A673 (cell line): Measurements from ENCODE around the gene GP2. TPM values are rescaled to one million over a fixed set of nuclear protein-coding genes. Genes with fewer than 3 reads are reported as not detected.

Experiments used
- BruUV-seq: library from RNA; stranded (reverse); fragments of 400-500 nt; replicated peaks from 2 replicates; lab custom pipeline; 2021; lab: Mats Ljungman, UMichigan
- CTCF ChIA-PET: fragments of 300-600 bp; sonication (Branson Sonifier 250); formaldehyde crosslinking; loops from one replicate; lab custom pipeline; 2022; ENCODE audit warnings: antibody characterized with exemption; lab: Charles Lee
- POLR2A ChIA-PET: fragments of 300-600 bp; sonication (Branson Sonifier 250); formaldehyde crosslinking; loops from one replicate; lab custom pipeline; 2022; ENCODE audit warnings: antibody characterized with exemption; ENCODE audit not compliant: low non-redundant PET; lab: Charles Lee
- DNase-seq: peaks from one replicate; pipeline ENCODE4 v3.0.0-alpha.2; 2015; ENCODE audit warnings: low spot score
- H3K27ac ChIP-seq: fragments of 200-600 bp; sonication (generic); 2 replicates; pipeline ENCODE4 v1.5.1; 2016; ENCODE audit warnings: mixed run types, low read depth, mild to moderate bottlenecking, mixed read lengths, antibody characterized with exemption, low read length; ENCODE audit not compliant: poor library complexity, severe bottlenecking
- H3K27me3 ChIP-seq: fragments of 200-600 bp; sonication (generic); replicated peaks from 2 replicates; pipeline ENCODE4 v1.6.1; 2017; ENCODE audit warnings: mixed run types, low read depth, mild to moderate bottlenecking, mixed read lengths, antibody characterized with exemption, low read length; ENCODE audit not compliant: insufficient read depth, poor library complexity
- H3K36me3 ChIP-seq: fragments of 200-600 bp; sonication (generic); 2 replicates; pipeline ENCODE4 v1.6.1; 2016; ENCODE audit warnings: mixed run types, mild to moderate bottlenecking, mixed read lengths, antibody characterized with exemption, low read length; ENCODE audit not compliant: insufficient read depth, poor library complexity, severe bottlenecking
- H3K4me1 ChIP-seq: fragments of 200-600 bp; sonication (generic); 2 replicates; pipeline ENCODE4 v1.6.1; 2017; ENCODE audit warnings: mixed run types, mild to moderate bottlenecking, mixed read lengths, antibody characterized with exemption, low read length; ENCODE audit not compliant: insufficient read depth, poor library complexity, severe bottlenecking
- H3K4me3 ChIP-seq: fragments of 200-600 bp; sonication (generic); 2 replicates; pipeline ENCODE4 v1.5.1; 2016; ENCODE audit warnings: low read depth, mixed run types, mild to moderate bottlenecking, mixed read lengths, low read length; ENCODE audit not compliant: poor library complexity, severe bottlenecking
- H3K9me3 ChIP-seq: fragments of 200-600 bp; sonication (generic); 2 replicates; pipeline ENCODE4 v1.6.1; 2016; ENCODE audit warnings: mixed run types, low read depth, mild to moderate bottlenecking, mixed read lengths, antibody characterized with exemption, low read length; ENCODE audit not compliant: poor library complexity, severe bottlenecking
- CTCF ChIP-seq: fragments of 300-800, 200-600 bp; sonication (generic); conservative IDR thresholded peaks from 2 replicates; pipeline ENCODE4 v1.5.1; 2017; ENCODE audit warnings: low read depth, mild to moderate bottlenecking, antibody characterized with exemption, low read length, moderate library complexity, mixed read lengths
- EZH2 ChIP-seq: fragments of 200-600 bp; sonication (generic); IDR thresholded peaks from 2 replicates; pipeline ENCODE4 v1.6.1; 2017; ENCODE audit warnings: borderline replicate concordance, low read depth, mild to moderate bottlenecking, mixed read lengths, antibody characterized with exemption, low read length; ENCODE audit not compliant: poor library complexity, severe bottlenecking
- intact Hi-C: fragments of 100-400 bp; cut with micrococcal nuclease; formaldehyde crosslinking; loops from one replicate; pipeline ENCODE4 v1.10.0; 2022; ENCODE audit not compliant: unreplicated experiment
- total RNA-seq: library from RNA; stranded (reverse); gene quantifications from 2 replicates; pipeline ENCODE4 v1.2.3, GENCODE V29; 2021

The GP2 gene
- total RNA-seq, 1 experiment from 2014 or later = not detected

- TF ChIP-seq CTCF = no peak
- no peak for TF ChIP-seq EZH2
- Histone ChIP-seq H3K27me3 (no peaks in the 10 kb centered on the region), H3K4me3 (no peak overlapping the region), H3K9me3 (no peaks in the 10 kb centered on the region), H3K4me1 (no peaks in the 10 kb centered on the region), H3K27ac (no peak overlapping the region), H3K36me3 (no peaks in the 10 kb centered on the region)
- ChIA-PET CTCF (no interaction called here), POLR2A (no interaction called here)
- BruUV-seq = no TSS peak
- intact Hi-C loops = no loop called here
- DNase-seq = no peak
These were observed 17.3 kb upstream of the GP2 start for GRCh38 chr16:20344611-20345010.

GRCh38 chr16:20339744-20340143, 12.4 kb upstream of the GP2 start:
- Histone ChIP-seq H3K27ac (no peak overlapping the region), H3K4me3 (no peak overlapping the region), H3K36me3 (no peaks in the 10 kb centered on the region), H3K9me3 (no peaks in the 10 kb centered on the region), H3K4me1 (no peaks in the 10 kb centered on the region), H3K27me3 (peaks cover 4% of the 10 kb centered on the region)
- POLR2A ChIA-PET = no interaction called here
- BruUV-seq = no TSS peak
- intact Hi-C loops = no loop called here
- no peak for DNase-seq
- TF ChIP-seq CTCF (no peak), EZH2 (no peak)
- CTCF ChIA-PET = no interaction called here

GRCh38 chr16:20336955-20337354, 9.6 kb upstream of the GP2 start:
- Histone ChIP-seq H3K9me3 (no peaks in the 10 kb centered on the region), H3K4me3 (no peak overlapping the region), H3K36me3 (no peaks in the 10 kb centered on the region), H3K27me3 (peaks cover 4% of the 10 kb centered on the region), H3K4me1 (no peaks in the 10 kb centered on the region), H3K27ac (no peak overlapping the region)
- no TSS peak for BruUV-seq
- DNase-seq = no peak
- ChIA-PET CTCF (no interaction called here), POLR2A (no interaction called here)
- TF ChIP-seq CTCF = no peak
- TF ChIP-seq EZH2 = no peak
- intact Hi-C loops = no loop called here
